GM18511 (cell line): ENCODE data around the gene MALRD1.

ENCODE experiments used
- ATAC-seq: cut with Tn5 transposase; IDR thresholded peaks from one replicate; pipeline ENCODE4 v1.9.1; 2021; ENCODE audit warnings: mild to moderate bottlenecking, moderate library complexity; ENCODE audit not compliant: unreplicated experiment

The MALRD1 gene

DNA sequence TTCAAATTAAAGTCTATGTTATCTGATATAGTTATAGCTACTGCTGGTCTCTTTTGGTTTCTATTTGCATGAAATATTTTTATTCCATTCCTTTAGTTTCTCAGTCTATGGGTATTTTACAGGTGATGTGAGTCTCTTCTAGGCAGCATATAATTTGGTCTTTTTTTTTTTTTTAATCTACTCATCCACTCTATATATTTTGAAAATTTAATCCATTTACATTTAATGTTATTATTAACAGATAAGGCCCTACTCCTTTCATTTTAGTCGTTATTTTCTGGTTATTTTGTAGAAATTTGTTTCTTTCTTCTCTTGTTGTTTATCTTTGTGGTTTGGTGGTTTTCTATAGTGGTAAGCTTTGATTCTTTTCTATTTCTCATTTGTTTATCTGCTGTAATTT, 58.8 kb downstream of the MALRD1 start:
- no peak for ATAC-seq

DNA sequence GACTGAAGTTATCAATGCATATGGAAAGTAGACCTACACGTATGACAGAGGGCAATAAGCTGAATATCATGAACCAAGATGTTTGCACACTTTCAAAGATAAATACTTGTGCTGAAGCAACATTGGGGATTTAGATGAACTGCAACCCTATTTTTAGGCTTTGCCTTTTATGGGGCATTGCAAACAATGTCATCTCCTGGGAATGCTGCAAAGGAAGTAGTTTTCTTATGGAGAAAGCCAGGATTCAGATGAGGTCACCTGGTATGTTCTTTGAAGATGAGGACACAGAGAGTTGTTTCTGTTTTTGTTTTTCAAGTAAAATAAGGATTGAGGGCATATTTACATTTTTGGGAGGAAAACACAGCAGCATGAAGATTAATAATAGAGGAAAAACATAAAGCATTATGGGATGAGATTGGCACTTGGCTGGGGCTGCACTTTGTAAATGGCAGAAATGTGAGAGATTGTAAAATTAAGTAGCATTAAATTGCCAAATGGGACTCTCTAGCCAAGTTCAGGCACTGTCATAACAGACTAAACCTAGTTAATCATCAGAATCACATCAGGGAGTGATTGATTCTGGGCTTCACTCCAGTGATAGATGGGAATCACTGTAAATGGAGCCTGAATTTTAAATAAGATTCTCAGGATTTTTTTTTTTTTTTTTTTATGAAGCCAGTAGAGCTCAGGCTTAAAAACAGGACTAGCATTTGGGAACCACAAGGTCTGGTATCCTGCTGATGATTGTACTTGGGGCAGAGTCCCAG, 63.1 kb downstream of the MALRD1 start:
- ATAC-seq: no peak

DNA sequence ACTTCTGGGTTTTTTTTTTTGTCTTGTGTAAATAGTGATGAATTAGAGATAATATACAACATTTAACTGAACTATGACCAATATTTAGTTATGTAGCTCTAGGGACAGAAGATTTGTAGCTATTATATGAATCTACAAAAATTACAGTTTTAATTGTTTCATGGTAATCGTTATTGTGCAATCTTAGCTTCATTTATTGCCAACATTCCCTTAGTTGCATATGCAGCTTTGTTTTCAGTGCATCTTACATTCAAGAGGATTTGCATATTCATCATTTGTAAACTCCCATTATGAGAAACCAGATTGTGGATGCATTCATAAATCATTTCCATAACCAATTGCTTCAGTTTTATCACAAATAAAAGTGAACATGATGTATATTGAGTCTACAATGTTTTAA, 68.8 kb downstream of the MALRD1 start:
- ATAC-seq: no peak

DNA sequence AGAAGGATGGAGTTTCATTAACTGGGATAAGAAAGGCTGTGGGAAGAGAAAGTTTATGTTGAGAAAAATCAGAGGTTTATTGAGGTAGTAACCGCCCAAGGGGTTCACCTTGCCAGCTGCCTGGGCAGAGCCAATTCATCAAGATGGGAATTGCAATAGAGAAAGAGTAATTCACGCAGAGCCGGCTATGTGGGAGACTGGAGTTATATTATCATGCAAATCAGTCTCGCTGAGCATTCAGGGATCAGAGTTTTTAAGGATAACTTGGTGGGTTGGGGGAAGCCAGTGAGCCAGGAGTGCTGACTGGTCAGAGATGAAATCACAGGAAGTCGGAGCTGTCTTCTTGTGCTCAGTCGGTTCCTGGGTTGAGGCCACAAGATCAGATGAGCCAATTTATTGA, 70.6 kb downstream of the MALRD1 start:
- ATAC-seq: no peak

DNA sequence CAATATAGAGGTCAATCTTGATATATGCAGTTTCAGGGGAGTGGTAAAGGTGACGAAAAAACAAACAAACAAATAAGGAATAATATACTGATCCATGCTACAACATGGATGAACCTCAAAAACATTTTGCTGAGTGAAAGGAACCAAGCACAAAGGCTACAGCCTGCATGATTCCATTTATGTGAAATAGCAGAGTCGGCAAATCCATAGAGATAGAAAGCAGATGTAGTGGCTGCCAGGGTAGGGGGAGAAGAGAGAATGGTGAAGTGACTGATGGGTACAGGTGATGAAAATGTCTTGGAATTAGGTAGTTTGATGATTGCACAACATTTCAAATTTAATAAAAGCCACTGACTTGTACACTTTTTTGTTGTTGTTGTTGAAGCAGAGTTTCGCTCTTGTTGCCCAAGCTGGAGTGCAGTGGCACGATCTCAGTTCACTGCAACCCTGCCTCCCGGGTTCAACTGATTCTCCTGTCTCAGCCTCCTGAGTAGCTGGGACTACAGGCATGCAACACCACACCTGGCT, 71.8 kb downstream of the MALRD1 start:
- no peak for ATAC-seq

DNA sequence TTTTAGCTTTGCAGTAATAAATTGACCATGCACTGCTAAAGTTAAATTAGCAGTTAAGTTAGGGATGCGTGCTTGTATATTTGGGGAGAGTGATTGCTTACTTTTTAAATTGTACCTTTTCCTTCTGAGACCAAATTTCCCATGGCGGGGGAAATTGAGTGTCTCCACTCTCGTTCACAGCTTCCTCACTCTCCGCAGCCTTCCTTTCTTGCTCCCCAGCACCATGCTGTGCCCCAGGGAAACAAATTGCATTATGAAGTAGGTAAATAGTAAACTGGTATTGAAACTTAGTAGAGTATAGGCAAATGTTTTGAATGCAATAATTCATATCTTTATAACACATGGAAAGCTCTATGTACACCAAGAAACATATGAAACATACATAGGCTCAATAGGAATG, 85.4 kb downstream of the MALRD1 start:
- ATAC-seq: no peak

DNA sequence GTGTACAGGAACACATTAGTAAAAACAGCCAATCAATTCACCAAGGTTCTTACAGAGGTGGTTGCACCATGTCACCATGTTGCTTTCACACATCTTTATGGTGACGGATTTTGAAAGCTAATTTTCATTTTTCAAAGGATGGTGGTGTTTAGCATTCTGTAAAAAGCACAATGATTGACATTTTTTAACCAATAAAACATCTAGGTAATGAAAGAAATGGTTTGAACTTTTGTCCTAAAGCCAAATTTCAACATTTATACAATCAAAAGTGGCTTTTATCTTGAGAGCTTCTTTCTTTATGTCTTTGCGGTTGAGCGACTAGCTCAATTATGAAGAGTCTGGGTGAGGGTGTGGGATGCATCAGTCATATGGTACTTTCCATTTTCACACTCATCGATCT, 94.4 kb downstream of the MALRD1 start:
- no peak for ATAC-seq

DNA sequence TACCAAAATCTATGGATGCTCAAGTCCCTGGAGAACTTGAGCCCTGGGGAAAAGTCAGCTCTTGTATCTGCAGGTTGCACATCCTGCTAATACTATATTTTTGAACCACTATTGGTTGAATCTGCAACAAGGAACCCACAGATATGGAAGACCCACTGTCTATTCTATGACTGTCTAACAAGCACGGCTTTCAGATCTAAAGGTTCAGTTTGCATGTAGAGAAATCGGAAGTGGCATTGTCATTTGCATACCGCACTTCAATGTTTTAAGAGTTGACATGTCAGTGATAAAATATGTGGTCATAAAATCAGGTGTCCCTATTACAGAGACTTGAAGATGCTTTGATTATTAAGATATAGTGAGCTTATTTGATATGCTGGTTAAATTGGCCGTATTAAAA, 95.6 kb downstream of the MALRD1 start:
- no peak for ATAC-seq

DNA sequence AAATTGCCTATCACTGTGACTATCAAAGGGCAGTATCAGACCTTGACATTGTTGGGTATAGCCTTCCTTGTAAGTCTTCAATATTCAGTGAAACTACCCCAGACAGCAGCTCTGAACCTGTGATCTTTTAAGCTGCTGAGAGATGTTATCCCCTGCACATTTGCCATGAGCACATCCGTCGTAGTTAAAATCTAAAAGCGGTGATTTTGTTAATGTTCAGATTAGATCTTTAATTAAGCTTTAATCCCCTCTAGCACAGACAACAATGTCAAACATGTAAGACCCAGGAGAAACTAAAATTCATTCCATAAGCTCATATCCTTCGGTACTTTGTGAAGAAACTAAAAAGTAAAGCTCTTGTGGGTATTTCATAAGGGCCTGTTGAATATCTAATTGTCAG, 105.8 kb downstream of the MALRD1 start:
- ATAC-seq: no peak

DNA sequence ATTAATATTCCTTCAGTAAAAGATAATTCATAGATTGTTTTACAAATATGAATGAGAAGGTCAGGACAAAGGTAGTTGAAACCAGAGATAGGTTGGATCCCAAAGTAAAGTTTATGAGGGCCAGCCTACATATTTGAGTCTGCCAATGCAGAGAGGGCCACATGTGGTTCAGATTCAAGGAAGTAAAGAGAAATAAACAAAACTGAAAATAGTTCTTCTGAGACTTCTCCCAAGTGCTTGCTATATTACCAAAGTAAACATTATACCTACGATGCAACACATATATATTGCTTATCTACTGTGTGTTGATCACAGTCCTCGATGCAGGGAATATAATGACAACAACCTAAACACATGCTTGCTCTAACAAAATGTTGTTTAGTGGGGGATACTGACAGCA, 109.8 kb downstream of the MALRD1 start:
- ATAC-seq: no peak

DNA sequence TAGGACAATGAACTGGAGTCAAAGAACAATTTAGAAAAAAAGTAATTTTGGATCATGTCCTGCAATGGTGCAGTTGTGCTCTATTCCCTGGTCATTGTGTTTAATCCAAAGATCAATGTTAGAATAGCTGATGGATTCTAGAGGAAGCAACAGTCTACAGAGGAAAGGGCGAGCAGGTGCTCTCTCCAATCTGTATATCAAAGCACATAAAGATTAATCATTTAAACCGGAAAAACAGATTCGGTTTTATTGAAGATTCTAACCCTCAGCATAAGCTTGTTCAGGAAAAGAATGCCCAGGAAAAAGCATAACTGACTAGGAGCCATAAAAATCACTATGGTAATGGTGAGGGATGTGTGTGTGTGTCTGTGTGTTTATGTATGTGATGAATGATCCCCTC, 110.3 kb downstream of the MALRD1 start:
- no peak for ATAC-seq

DNA sequence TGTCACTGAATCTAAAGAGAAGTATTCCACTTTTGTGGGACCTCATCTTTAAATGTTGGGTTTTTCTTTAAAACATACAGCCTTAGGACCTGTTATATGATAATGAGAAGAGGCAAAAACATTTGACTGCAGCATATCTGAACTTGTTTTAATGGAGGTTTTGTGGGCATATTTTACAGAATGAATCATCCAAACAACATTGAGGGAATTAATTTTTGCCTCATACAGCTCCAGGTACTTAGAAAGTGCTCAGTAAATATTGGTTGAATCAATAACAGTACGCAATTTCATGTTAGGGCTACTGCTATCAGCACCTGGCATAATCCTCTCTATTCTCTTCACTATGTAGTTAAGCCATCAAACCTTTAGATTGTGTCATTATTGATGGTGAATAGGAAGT, 115.9 kb downstream of the MALRD1 start:
- ATAC-seq: no peak

DNA sequence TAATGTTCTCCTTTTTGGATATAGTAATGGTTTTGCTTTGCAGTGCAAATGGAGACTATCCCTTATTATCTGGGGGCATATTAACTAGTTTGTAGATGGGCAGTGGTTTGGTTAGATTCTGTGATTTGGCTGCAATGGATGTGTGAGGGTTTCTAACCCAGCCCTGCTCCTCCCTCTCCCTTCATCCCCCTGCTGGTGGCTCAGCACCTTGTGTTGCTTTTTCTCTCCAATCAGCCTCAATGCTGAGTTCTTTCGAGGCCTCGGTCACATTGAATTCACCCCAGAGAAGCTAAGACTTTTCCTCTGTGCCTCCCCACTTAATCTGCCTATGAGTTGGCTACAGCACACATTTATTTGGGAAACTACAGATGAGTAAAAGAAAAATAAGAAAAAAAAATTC, 120.0 kb downstream of the MALRD1 start:
- ATAC-seq: no peak

DNA sequence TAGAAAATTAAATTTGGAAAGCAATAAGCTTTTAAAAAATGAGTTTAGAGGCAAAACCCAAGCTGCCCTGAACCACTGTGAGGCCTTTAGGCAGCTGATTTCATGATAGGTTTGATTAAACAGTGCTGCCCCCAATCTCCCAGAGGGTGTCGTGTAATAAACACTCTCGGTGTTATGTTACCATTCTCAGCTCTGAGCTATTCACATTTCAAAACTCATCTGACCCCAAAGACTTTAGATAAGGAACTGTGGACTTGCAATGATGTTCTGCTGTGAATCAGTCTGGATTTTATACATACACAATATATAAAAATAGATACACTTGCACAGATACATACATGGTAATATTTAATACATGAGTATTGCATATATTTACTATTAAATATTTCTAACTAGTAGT, 120.4 kb downstream of the MALRD1 start:
- ATAC-seq: no peak

DNA sequence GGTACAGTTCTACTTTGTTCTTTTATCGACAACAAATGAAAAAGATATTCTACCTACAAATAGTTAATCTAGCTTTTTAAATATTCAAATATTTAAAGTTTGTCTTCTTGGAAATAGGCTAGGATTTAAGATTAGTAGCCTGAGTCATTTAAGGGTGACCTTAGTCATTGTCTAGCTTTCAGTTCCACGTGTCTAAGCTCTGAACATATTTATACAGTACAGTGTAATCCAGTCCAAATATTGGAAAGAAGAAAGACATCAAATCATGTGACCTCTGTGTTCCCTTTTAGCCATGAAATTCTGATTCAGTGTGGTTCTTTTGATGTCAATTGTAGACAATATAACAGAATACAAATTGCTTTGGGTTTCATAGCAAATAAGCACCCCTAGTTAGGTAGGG, 121.1 kb downstream of the MALRD1 start:
- ATAC-seq: no peak

DNA sequence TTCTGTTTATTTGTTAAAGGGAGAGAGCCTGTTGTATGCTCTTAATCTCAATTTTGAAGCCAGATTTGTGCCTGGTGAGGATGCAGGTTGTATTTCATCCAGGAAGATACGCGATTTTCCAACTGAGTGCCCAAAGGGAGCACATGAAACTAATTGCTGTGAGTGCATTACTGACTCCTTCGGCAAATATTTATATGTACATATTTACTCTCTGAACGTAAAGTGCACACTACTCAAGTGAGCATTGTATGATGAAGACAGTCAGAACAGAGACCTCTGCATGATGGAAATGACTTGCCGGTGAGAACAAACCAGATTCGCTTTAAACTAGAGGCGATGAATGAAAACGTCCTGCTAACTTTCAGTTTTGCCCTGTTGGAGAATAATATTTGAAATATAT, 130.1 kb downstream of the MALRD1 start:
- no peak for ATAC-seq

DNA sequence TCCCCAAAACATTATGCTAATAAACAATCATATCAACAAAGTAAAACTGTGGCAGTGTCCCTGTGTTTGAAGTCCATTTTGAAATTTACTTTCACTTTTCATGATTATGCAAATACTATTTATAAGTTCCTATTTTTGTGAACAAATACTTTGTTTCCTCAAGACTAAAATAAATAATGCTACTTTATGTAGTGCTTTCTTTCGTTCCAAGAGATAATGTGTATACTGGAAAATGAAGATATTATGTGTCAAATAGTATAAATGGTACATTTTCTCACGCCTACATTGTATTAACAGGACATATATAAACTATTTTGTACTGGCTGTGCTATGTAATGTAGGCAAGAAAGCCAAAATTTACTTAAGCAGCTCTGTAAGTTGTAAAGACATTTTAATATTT, 136.3 kb downstream of the MALRD1 start:
- no peak for ATAC-seq

DNA sequence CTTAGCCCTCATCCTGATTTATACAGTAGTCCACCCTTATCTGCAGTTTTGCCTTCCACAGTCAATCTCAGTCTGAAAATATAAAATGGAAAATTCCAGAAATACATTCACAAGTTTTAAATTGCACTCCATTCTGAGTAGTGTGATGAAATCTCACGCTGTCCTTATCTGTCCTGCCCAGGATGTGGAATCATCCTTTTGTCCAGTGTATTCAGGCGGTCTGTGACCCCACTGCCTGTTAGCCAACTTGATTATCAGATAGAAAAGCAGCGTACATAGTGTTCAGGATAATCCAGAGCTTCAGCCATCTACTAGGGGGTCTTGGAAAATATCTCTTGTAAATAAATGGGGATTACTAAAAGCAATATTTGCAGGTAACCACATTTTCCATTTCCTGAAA, 146.3 kb downstream of the MALRD1 start:
- ATAC-seq: no peak

DNA sequence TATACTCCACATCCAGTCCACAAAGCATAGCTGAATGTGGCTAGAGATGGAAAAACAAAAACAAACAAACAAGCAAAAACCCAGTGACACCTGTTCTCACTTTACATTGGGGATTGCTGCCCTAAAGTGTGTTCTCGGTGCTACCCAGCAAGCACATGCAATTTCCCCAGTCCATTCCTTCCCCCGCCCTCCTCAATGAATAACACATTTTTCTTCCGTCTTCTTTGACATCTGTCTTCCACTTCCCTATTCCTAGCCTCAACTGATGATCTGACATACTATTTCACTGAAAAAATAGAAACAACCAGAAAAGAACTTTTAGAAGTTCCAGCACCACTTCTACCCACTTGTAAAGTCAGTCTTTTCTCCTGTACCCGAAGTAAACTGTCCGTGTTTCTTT, 147.1 kb downstream of the MALRD1 start:
- no peak for ATAC-seq

DNA sequence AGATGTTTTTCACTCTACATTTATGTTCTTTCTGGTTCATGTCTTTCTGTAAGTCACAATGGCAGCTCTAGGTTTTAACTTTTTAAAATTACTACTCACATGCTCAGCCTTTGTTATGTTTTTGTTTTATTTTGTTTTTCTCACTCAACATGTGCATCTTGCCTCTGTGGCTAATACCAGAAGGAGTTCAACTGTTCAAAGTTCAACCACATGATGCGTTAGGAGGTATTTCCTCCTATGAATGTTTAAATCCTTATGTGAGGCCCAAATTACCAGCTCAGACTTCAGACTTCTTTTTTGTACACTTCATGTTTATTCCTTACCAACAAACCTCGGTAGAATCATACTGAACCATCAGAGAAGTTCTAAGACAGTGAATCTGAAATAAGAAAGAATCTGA, 151.6 kb downstream of the MALRD1 start:
- no peak for ATAC-seq

DNA sequence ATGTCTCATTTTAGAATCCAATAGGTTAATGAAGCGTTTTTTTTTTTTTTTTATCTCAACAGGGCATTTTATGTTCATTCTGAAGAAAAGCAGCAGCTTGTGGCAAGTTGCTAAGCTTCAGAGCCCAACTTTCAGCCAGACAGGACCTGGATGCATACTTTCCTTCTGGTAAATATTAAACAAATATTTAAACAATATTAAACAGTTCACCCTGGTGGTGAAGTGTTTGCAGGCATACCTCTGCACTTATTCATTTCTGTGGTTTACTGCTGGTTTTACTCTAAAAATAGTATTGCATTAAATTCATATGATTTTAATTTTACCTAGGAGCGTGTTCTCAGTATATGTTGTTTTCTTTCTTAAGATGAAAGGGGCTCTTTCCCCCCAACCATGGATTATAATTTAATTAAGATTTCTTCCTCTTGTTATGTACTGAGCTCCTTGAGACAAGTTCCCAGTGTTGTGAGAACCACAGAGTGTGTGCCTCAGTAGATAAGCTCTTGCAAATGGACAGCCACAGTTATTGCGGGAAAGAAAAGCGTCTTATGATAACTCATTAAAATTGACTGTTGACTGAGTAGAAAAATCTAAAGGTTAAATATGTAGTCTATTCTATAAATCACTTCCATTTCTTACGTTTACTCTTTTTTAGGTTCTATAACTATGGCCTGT, 155.8 kb downstream of the MALRD1 start:
- ATAC-seq: no peak

DNA sequence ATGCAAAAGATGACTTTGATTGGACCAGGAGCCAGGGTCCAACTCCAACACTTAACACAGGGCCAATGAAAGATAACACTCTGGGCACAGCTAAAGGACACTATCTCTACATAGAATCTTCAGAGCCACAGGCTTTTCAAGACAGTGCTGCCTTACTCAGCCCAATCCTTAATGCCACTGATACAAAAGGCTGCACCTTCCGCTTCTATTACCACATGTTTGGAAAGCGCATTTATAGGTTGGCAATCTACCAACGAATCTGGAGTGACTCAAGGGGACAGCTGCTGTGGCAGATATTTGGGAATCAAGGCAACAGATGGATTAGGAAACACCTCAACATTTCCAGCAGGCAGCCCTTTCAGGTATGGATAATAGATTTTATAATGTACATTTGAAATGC, 160.7 kb downstream of the MALRD1 start:
- ATAC-seq: no peak

DNA sequence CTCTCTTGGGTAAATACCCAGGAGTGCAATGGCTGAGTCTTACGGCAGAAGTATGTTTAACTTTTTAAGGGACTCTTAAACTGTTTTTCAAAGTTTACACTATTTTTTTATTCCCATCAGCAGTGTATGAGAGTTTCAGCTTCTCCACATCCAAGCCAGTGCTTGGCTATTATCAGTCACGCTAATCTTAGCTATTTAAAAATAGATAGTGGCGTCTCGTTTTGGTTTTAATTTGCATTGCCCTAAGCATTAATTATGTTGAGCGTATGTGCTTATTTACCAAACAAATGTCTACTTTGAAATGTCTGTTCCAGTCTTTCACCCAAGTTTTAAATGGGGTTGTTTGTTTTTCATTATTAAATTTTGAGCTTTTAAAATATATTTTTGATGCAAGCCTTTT, 164.0 kb downstream of the MALRD1 start:
- ATAC-seq: no peak
